Common myeloid progenitor, CD34-positive (primary cell): ENCODE measurements around the gene AFF1.

ENCODE experiments used
- CTCF ChIA-PET: fragments of 350-600 bp; sonication (Branson Sonifier 250); formaldehyde crosslinking; loops from one replicate; lab custom pipeline; 2021; ENCODE audit warnings: antibody characterized with exemption; lab: Charles Lee
- POLR2A ChIA-PET: fragments of 350-600 bp; sonication (Branson Sonifier 250); formaldehyde crosslinking; loops from one replicate; lab custom pipeline; 2021; ENCODE audit warnings: antibody characterized with exemption; lab: Charles Lee
- DNase-seq, 3 donors: peaks; one replicate each; pipeline versions ENCODE4 v3.0.0 to v3.0.0-alpha.2; 2013
- H3K27ac ChIP-seq, 2 experiments: 1 replicate in 1 of 2; 2 replicates in 1 of 2; pipeline ENCODE4 v1.7.0; 2013; ENCODE audit warnings: inconsistent platforms in 2 of 2, low read length in 2 of 2, mild to moderate bottlenecking in 2 of 2, low read depth in 1 of 2, moderate library complexity in 1 of 2; ENCODE audit not compliant: severe bottlenecking in 2 of 2, insufficient read depth in 1 of 2, poor library complexity in 1 of 2
- H3K27me3 ChIP-seq, 5 experiments: replicated peaks in 2 of 5; 1 replicate in 3 of 5; 2 replicates in 2 of 5; pipeline versions ENCODE4 v1.6.1 to v1.7.0; 2013; ENCODE audit warnings: low read length in 4 of 5, mild to moderate bottlenecking in 2 of 5, moderate library complexity in 2 of 5, inconsistent platforms in 1 of 5; ENCODE audit not compliant: insufficient read depth in 5 of 5, control insufficient read depth in 4 of 5
- H3K36me3 ChIP-seq, 4 experiments: 1 replicate in 2 of 4; 2 replicates in 2 of 4; pipeline versions ENCODE4 v1.6.1 to v1.7.0; 2013; ENCODE audit warnings: low read length in 3 of 4, control low read depth in 1 of 4, mild to moderate bottlenecking in 1 of 4; ENCODE audit not compliant: control insufficient read depth in 4 of 4, insufficient read depth in 4 of 4
- H3K4me1 ChIP-seq, 4 experiments: 1 replicate in 3 of 4; 2 replicates in 1 of 4; pipeline versions ENCODE4 v1.6.1 to v1.7.1; 2013; ENCODE audit warnings: low read length in 3 of 4, mild to moderate bottlenecking in 3 of 4, control low read depth in 1 of 4, inconsistent platforms in 1 of 4, moderate library complexity in 1 of 4; ENCODE audit not compliant: control insufficient read depth in 4 of 4, insufficient read depth in 4 of 4; ENCODE audit errors: control extremely low read depth in 1 of 4
- H3K4me3 ChIP-seq, 7 experiments: 1 replicate in 4 of 7; 2 replicates in 3 of 7; pipeline versions ENCODE4 v1.5.1 to v1.7.0; 2013; ENCODE audit warnings: mild to moderate bottlenecking in 7 of 7, low read length in 6 of 7, moderate library complexity in 6 of 7, inconsistent platforms in 2 of 7, low read depth in 2 of 7, control low read depth in 1 of 7; ENCODE audit not compliant: insufficient read depth in 4 of 7, control insufficient read depth in 1 of 7; ENCODE audit errors: extremely low read depth in 1 of 7
- H3K9me3 ChIP-seq, 5 experiments: 1 replicate in 4 of 5; 2 replicates in 1 of 5; pipeline versions ENCODE4 v1.6.1 to v1.7.1; 2013; ENCODE audit warnings: low read length in 4 of 5, mild to moderate bottlenecking in 2 of 5, inconsistent platforms in 1 of 5, low read depth in 1 of 5, moderate library complexity in 1 of 5; ENCODE audit not compliant: control insufficient read depth in 4 of 5, insufficient read depth in 2 of 5; ENCODE audit errors: control extremely low read depth in 1 of 5
- WGBS: methylation state at CpG from one replicate; pipeline ENCODE4 v1.1.5; 2013; ENCODE audit not compliant: insufficient coverage; 5-methylcytosine and 5-hydroxymethylcytosine counted together

Gene AFF1

DNA sequence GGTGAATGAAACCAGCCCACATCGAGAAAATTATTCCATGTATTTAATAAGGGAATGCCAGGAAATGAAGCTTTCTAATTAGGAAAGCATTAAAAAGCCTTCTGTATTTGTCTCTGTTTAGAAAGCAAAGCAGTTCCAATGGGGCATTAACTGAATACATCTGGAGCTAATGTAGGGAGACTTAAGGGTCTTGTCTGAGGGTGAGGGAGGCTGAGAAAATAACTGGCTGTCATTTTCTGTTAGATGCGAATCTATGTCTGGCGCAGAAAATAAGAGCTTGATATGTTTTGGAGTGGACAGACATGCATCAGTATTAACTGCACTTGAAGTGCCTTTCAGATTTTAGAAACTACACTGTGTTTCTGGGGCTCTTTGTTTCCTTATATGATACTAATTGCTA is 174.3 kb downstream of the AFF1 start:
- POLR2A ChIA-PET = no interaction called here
- Histone ChIP-seq H3K4me3 (no peak overlapping the region), H3K27me3 (no peaks in the 10 kb centered on the region), H3K27ac (no peak overlapping the region), H3K9me3 (no peaks in the 10 kb centered on the region), H3K4me1 (peaks cover 0 to 8% (median 2%) of the 10 kb centered on the region in 4 experiments), H3K36me3 (peaks cover 23 to 59% (median 41%) of the 10 kb centered on the region in 4 experiments)
- WGBS = 100% methylated on average over 2 of the region's 3 CpGs
- no peak for DNase-seq
- CTCF ChIA-PET = interaction anchor here (1.4 kb wide), 1 partner anchor 169 kb away, joined by 3 read pairs; no protein-coding TSS in a partner anchor

DNA sequence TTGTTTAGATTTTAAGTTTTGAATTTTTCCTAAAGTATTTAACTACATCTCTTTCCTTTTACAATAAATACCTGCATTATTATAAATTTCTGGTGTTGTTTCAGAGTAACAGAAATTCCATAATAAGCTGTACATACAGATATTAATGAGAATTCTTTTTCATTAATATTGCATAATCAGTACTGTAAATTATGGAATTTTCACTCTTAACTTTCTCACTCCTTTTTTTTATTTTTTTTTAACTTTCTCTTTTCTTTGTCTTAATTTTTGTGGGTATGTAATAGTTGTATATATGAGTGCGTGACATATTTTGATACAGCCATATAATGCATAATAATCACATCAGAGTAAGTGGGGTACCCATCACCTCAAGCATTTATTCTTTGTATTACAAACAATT is 175.1 kb downstream of the AFF1 start:
- WGBS = no CpG with 5 or more reads among the region's 1 CpG
- Histone ChIP-seq H3K36me3 (peaks cover 23 to 67% (median 47%) of the 10 kb centered on the region in 4 experiments), H3K4me3 (no peak overlapping the region), H3K27me3 (no peaks in the 10 kb centered on the region), H3K27ac (no peak overlapping the region), H3K9me3 (no peaks in the 10 kb centered on the region), H3K4me1 (peaks cover 0 to 6% (median 0%) of the 10 kb centered on the region in 4 experiments)
- no peak for DNase-seq
- ChIA-PET CTCF (interaction anchor here (1.0 to 1.4 kb wide), 3 partner anchors 13 to 193 kb away, joined by 3 read pairs; no protein-coding TSS in a partner anchor), POLR2A (no interaction called here)

DNA sequence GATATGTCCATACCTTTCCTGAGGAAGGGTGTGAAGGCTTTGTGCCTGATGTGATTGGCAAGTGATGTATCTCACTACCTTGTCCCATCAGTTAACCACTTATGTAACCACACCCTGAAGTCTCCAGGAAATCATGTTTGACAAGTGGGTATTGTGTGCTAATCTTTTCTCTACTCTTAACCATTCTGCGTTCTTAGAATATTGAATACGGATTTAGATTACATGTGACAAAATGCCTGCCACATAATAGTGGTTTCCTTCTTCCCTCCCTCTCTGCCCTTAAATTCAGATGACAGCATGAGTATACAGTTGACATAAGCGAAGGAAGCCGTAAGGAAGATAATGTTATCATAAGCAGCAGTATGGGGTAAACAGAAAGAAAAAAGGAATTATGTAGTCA is 177.3 kb downstream of the AFF1 start:
- 46% methylated on average over 2 of the region's 4 CpGs for WGBS
- peak in 2 of 3 donors; percentile 41 to 64 for DNase-seq
- POLR2A ChIA-PET = no interaction called here
- H3K4me3 ChIP-seq = no peak overlapping the region
- H3K36me3 ChIP-seq = peaks cover 23 to 72% (median 51%) of the 10 kb centered on the region in 4 experiments
- H3K9me3 ChIP-seq = no peaks in the 10 kb centered on the region
- CTCF ChIA-PET = no interaction called here
- H3K27me3 ChIP-seq = no peaks in the 10 kb centered on the region
- H3K4me1 ChIP-seq = peaks cover 0 to 6% (median 0%) of the 10 kb centered on the region in 4 experiments
- H3K27ac ChIP-seq = peak overlapping the region in 1 of 2 experiments; percentile 62

DNA sequence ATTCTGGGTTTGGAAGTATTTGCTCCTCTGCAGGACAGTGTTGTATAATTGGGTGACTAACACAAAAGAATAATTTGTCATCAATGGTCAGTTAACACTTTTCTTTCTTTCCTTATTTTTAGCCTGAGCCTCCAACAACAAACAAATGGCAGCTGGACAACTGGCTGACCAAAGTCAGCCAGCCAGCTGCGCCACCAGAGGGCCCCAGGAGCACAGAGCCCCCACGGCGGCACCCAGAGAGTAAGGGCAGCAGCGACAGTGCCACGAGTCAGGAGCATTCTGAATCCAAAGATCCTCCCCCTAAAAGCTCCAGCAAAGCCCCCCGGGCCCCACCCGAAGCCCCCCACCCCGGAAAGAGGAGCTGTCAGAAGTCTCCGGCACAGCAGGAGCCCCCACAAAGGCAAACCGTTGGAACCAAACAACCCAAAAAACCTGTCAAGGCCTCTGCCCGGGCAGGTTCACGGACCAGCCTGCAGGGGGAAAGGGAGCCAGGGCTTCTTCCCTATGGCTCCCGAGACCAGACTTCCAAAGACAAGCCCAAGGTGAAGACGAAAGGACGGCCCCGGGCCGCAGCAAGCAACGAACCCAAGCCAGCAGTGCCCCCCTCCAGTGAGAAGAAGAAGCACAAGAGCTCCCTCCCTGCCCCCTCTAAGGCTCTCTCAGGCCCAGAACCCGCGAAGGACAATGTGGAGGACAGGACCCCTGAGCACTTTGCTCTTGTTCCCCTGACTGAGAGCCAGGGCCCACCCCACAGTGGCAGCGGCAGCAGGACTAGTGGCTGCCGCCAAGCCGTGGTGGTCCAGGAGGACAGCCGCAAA is 179.6 kb downstream of the AFF1 start:
- DNase-seq = no peak
- Histone ChIP-seq H3K4me3 (no peak overlapping the region), H3K36me3 (peaks cover 20 to 71% (median 55%) of the 10 kb centered on the region in 4 experiments), H3K4me1 (peaks cover 0 to 6% (median 0%) of the 10 kb centered on the region in 4 experiments), H3K27me3 (no peaks in the 10 kb centered on the region), H3K27ac (no peak overlapping the region), H3K9me3 (no peaks in the 10 kb centered on the region)
- WGBS = 95% methylated on average over 4 of the region's 24 CpGs
- POLR2A ChIA-PET = no interaction called here
- CTCF ChIA-PET = interaction anchor here (1.3 to 1.6 kb wide), 4 partner anchors 8 to 191 kb away, joined by 3 to 7 read pairs (median 4); no protein-coding TSS in a partner anchor

DNA sequence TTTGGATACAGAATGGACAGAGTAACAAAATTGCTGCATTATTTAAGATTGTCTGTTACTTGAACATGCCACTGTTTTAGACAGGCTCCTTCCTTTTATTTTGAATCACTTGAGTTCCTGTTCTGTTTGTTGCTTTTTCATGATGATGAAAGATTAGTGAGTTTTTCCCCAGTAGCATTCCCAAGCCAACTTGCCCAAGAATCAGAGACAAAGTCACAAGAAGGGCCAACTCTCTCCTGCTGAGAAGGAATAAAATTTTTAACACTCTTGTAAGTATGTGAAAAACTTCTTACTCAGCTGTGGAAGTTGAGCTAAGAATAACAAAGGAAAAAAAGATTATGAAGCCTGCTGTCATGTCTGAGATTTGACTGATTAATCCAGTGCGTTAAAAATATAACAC is 181.4 kb downstream of the AFF1 start:
- Histone ChIP-seq H3K9me3 (no peaks in the 10 kb centered on the region), H3K4me1 (peaks cover 0 to 12% (median 0%) of the 10 kb centered on the region in 4 experiments), H3K27ac (no peak overlapping the region), H3K27me3 (no peaks in the 10 kb centered on the region), H3K36me3 (peaks cover 23 to 87% (median 71%) of the 10 kb centered on the region in 4 experiments), H3K4me3 (no peak overlapping the region)
- POLR2A ChIA-PET = interaction anchor here (0.9 kb wide), 1 partner anchor 9 kb away, joined by 3 read pairs; no protein-coding TSS in a partner anchor
- 100% methylated on average over 1 of the region's 1 CpG for WGBS
- no peak for DNase-seq
- CTCF ChIA-PET = interaction anchor here (0.6 to 2.2 kb wide), 6 partner anchors 10 to 1146 kb away, joined by 3 to 6 read pairs (median 4); no protein-coding TSS in a partner anchor

DNA sequence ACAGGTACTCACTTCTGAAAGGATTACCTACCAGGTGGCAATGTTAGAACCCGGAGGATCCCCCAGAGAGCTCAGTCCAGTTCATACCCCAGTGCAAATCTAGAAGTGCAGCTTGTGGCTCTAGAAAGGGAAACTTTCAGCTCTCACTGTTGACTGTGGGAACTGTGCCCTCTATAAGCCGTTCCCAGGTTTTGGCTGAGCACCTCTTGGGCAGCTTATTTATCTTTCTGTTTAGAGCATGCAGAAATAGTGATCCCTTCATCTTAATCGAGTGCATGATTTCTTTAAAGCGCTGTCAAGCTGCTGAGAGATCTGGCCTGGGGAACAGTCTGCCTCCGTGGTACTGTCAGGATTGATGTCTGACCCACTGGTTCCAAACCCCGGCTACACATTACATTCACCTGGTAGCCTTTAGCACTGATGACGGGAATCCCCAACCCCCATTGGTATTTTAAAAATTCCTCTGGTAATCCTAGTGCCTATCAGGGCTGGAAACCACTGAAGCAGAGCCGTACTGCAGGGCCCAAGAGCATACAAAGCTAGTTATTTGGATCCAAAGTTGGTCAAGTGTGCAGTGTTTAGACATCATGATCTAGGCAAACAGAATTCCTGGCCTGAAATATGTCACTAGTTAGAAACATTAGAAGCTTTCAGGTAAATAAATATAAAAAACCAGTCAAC is 182.4 kb downstream of the AFF1 start:
- DNase-seq = no peak
- CTCF ChIA-PET = interaction anchor here (0.6 to 2.2 kb wide), 7 partner anchors 18 to 618 kb away, joined by 3 to 6 read pairs (median 3); no protein-coding TSS in a partner anchor
- POLR2A ChIA-PET = interaction anchor here (0.9 kb wide), 1 partner anchor 8 kb away, joined by 3 read pairs; no protein-coding TSS in a partner anchor
- H3K27ac ChIP-seq = no peak overlapping the region
- H3K9me3 ChIP-seq = no peaks in the 10 kb centered on the region
- no peak overlapping the region for H3K4me3 ChIP-seq
- H3K27me3 ChIP-seq = no peaks in the 10 kb centered on the region
- H3K4me1 ChIP-seq = peaks cover 0 to 15% (median 0%) of the 10 kb centered on the region in 4 experiments
- peaks cover 19 to 85% (median 69%) of the 10 kb centered on the region in 4 experiments for H3K36me3 ChIP-seq
- 99% methylated on average over 6 of the region's 8 CpGs for WGBS
